ENCODE measurements around the gene HCAR3. TPM values are rescaled to one million over a fixed set of nuclear protein-coding genes. Genes with fewer than 3 reads are reported as not detected.
"Not testable (repeated sequence)": the region's sequence is repeated elsewhere in the genome, so short reads cannot be mapped to it uniquely, and the experiment has no call there.

HCAR3 gene
- total and polyA plus RNA-seq, 12 donors: 0.17 to 1.3 (median 0.51) TPM; not detected in 7

DNA sequence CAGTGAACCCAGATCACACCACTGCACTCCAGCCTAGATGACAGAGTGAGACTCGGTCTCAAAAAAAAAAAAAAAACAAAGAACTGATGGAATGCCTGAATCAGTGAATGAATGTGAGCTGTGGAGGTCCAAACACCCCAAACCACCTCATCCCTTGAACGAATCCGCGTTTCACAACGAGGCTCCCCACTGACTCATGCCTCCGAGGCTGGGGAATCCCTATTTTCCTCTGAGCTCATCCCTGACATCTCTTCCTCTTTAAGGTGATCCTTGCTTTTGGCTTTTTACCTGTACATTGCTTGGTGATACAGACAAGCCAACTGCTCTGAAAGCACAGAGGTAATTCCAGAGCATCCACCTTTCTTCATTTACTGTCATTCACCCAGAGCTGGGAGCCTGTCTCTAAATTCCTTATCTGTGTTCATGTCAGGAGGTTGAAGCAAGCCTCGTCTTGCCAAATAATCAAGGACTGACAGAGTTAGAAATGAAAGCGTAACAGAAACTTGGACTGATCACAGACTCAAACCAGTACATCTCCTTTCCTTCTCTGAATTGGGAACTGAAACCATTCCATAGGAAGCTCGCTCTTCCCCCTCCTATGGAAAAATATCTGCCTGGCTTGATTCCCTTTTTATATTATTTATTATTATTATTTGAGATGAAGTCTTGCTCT lies 16.4 kb downstream of the HCAR3 start:
- H3K36me3 ChIP-seq; H3K4me3 ChIP-seq; intact Hi-C loops (cut with DNase I); DNase-seq; H3K9me3 ChIP-seq; H3K27ac ChIP-seq; H3K4me1 ChIP-seq: not testable (repeated sequence)
- ATAC-seq: peak in 2 of 8 donors; percentile 11 to 39
- WGBS, 2 donors: 36% methylated on average over 1 of the region's 9 CpGs; no CpG with 5 or more reads in 1 of the 2 donors
- peaks cover 0 to 17% (median 0%) of the 10 kb centered on the region in 7 donors for H3K27me3 ChIP-seq

DNA sequence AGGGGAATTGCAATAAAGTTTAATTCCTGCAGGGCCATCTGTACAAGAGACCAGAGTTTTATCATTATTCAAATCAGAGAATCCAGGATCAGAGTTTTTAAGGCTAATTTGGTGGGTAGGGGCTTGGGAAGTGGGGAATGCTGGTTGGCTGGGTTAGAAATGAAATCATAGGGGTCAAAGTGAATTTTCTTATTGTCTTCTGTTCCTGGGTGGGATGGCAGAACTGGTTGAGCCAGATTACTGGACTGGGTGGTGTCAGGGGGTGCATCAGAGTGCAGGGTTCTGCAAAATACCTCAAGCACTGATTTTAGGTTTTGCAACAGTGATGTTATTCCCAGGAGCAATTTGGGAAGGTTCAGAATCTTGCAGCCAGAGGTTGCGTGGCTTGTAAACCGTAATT lies 19.7 kb downstream of the HCAR3 start:
- H3K27me3 ChIP-seq; H3K27ac ChIP-seq; H3K4me3 ChIP-seq; DNase-seq; intact Hi-C loops (cut with DNase I); ATAC-seq; H3K36me3 ChIP-seq; H3K9me3 ChIP-seq; H3K4me1 ChIP-seq: not testable (repeated sequence)
- 82 to 87% methylated on average over 2 of the region's 2 CpGs for WGBS, 2 donors

DNA sequence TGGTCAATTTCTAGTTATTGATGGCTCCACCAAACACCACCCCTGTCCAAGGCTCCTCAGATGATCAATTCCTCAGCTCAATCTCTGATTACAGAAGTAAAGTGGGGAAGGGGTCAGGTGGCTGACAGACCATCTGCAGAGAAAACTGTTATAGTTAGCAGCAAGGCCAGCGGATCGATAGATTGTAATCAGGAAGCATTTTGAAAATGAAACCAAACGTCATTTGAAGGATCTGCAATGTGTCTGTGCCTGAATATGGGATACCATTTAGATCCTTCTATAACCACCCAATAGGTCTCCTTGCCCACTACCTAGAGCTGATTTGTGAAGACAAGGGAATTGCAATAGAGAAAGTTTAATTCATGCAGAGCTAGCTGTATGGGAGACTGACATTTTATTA lies 25.0 kb downstream of the HCAR3 start:
- H3K4me1 ChIP-seq: no peaks in the 10 kb centered on the region
- DNase-seq (no peak), ATAC-seq (no peak)
- H3K4me3 ChIP-seq: no peak overlapping the region
- no peaks in the 10 kb centered on the region for H3K27me3 ChIP-seq
- 79 to 84% methylated on average over 3 of the region's 3 CpGs for WGBS, 2 donors
- H3K9me3 ChIP-seq: no peaks in the 10 kb centered on the region
- no peak overlapping the region for H3K27ac ChIP-seq
- intact Hi-C loops (cut with DNase I): no loop called here
- TF ChIP-seq, protein P1, sequence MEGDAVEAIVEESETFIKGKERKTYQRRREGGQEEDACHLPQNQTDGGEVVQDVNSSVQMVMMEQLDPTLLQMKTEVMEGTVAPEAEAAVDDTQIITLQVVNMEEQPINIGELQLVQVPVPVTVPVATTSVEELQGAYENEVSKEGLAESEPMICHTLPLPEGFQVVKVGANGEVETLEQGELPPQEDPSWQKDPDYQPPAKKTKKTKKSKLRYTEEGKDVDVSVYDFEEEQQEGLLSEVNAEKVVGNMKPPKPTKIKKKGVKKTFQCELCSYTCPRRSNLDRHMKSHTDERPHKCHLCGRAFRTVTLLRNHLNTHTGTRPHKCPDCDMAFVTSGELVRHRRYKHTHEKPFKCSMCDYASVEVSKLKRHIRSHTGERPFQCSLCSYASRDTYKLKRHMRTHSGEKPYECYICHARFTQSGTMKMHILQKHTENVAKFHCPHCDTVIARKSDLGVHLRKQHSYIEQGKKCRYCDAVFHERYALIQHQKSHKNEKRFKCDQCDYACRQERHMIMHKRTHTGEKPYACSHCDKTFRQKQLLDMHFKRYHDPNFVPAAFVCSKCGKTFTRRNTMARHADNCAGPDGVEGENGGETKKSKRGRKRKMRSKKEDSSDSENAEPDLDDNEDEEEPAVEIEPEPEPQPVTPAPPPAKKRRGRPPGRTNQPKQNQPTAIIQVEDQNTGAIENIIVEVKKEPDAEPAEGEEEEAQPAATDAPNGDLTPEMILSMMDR (IDR thresholded peaks at IDR 0.05): no peak
- no peaks in the 10 kb centered on the region for H3K36me3 ChIP-seq

DNA sequence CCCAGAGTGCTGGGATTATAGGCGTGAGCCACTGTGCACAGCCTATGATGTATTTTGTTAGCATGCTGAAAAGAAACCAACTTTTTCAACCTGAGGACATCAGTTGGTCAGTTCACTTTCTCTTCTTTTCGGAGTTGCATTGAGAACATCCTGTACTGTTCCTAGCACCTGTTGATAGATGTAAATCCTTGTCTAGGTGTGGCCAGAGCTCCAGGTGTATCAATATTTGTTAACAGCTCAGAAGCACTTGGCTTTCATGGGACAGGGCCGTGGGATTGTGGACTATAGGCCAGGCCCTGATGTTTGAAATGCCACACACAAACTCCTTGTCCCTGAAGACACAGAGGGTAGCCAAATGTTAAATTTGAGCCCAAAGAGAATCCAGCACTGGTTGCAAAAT lies 28.3 kb downstream of the HCAR3 start:
- H3K27ac ChIP-seq: no peak overlapping the region

DNA sequence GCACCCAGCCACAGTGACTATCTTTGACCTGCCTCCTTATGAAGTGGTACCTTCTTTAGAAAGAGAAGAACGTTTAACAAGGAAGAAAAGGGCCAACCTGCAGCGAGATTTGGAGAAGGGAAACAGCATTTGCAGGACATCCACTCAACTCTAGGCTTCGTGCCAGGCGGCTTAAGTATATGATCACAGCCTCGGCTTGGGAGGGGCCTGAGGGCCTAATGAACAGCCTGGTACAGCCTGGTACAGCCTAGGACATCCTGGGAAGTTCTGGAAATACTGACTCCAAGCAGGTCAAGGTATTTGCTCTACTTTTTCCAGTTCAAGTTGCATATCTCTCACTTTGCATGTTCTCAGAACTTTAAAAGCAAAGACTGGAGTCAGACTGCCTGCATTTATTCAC lies 29.5 kb downstream of the HCAR3 start:
- WGBS, 2 donors: 25 to 44% methylated on average over 5 of the region's 5 CpGs
- TF ChIP-seq, protein P1 (IDR thresholded peaks at IDR 0.05): no peak
- no peak for ATAC-seq
- Histone ChIP-seq H3K4me1 (peaks cover 0 to 3% (median 0%) of the 10 kb centered on the region in 9 donors), H3K36me3 (no peaks in the 10 kb centered on the region), H3K27ac (no peak overlapping the region), H3K9me3 (no peaks in the 10 kb centered on the region), H3K4me3 (no peak overlapping the region), H3K27me3 (no peaks in the 10 kb centered on the region)
- DNase-seq: no peak
- intact Hi-C loops (cut with DNase I): no loop called here

More for the DNA sequence above, 28.3 kb downstream of the HCAR3 start:
- no peaks in the 10 kb centered on the region for H3K9me3 ChIP-seq
- intact Hi-C loops (cut with DNase I): no loop called here
- ATAC-seq (no peak), DNase-seq (no peak)
- no peaks in the 10 kb centered on the region for H3K36me3 ChIP-seq
- no peaks in the 10 kb centered on the region for H3K4me1 ChIP-seq
- TF ChIP-seq, protein P1 (IDR thresholded peaks at IDR 0.05): no peak
- 91 to 94% methylated on average over 3 of the region's 3 CpGs for WGBS, 2 donors
- no peaks in the 10 kb centered on the region for H3K27me3 ChIP-seq
- H3K4me3 ChIP-seq: no peak overlapping the region

All from heart right ventricle (tissue), 16 donors.